K562 (cell line): Measurements from ENCODE around the gene PDLIM4.
A peak's percentile ranks its signal among the peaks of the same experiment; 100 is the strongest.

Experiments
- ATF1 ChIP-seq, 2 experiments: fragments of 450-650 bp in 1 of 2; IDR thresholded peaks; 2 replicates each; pipeline ENCODE4 v1.6.1; 2016; ENCODE audit warnings: missing compliant biosample characterization in 1 of 2, missing genetic modification characterization in 1 of 2
- CHD1 ChIP-seq: fragments of 200-600 bp; sonication (generic); IDR thresholded peaks from one replicate; pipeline ENCODE4 v1.6.1; 2012; ENCODE audit warnings: mild to moderate bottlenecking, moderate library complexity, low read length, inconsistent platforms
- JUN ChIP-seq, 2 experiments: sonication (generic) in 1 of 2; formaldehyde crosslinking in 1 of 2; IDR thresholded peaks; 2 replicates each; pipeline versions ENCODE4 v1.6.1 to v1.8.0; 2012 to 2022; ENCODE audit warnings: borderline replicate concordance in 2 of 2, mild to moderate bottlenecking in 2 of 2, improper control_type of control experiment in 1 of 2, low read depth in 1 of 2, low read length in 1 of 2, missing genetic modification reagents in 1 of 2
- POLR2AphosphoS5 ChIP-seq: IDR thresholded peaks from 2 replicates; pipeline ENCODE4 v1.6.1; 2011; ENCODE audit warnings: mild to moderate bottlenecking, low read depth, low read length, moderate library complexity; ENCODE audit not compliant: control insufficient read depth, insufficient read depth
- RHOXF2B ChIP-seq: fragments of 250-450 bp; sonication (Bioruptor Pico); conservative IDR thresholded peaks from 2 replicates; pipeline ENCODE4 v1.5.1; 2021
- ZBTB8A ChIP-seq: fragments of 450-650 bp; IDR thresholded peaks from 2 replicates; pipeline ENCODE4 v1.6.1; 2018; ENCODE audit warnings: mild to moderate bottlenecking, moderate library complexity; ENCODE audit not compliant: partially characterized antibody
- ZNF184 ChIP-seq: sonication (generic); formaldehyde crosslinking; IDR thresholded peaks from 2 replicates; pipeline ENCODE4 v1.5.0; 2020; ENCODE audit warnings: missing genetic modification reagents
- TF ChIP-seq, protein P1 (sequence below): fragments of 250-450 bp; sonication (Bioruptor Pico); IDR thresholded peaks from 2 replicates; pipeline ENCODE4 v1.4.0; 2020; ENCODE audit warnings: mild to moderate bottlenecking, moderate library complexity
- TF ChIP-seq, protein P2 (sequence below), 3 experiments: IDR thresholded peaks in 2 of 3; conservative IDR thresholded peaks in 1 of 3; 2 replicates each; pipeline ENCODE4 v1.5.1; 2011 to 2012; ENCODE audit warnings: low read length in 3 of 3, mild to moderate bottlenecking in 3 of 3, control low read depth in 2 of 3, improper control_type of control experiment in 1 of 3, inconsistent platforms in 1 of 3, low read depth in 1 of 3, mixed read lengths in 1 of 3, moderate library complexity in 1 of 3; ENCODE audit not compliant: insufficient read depth in 2 of 3

DNA sequence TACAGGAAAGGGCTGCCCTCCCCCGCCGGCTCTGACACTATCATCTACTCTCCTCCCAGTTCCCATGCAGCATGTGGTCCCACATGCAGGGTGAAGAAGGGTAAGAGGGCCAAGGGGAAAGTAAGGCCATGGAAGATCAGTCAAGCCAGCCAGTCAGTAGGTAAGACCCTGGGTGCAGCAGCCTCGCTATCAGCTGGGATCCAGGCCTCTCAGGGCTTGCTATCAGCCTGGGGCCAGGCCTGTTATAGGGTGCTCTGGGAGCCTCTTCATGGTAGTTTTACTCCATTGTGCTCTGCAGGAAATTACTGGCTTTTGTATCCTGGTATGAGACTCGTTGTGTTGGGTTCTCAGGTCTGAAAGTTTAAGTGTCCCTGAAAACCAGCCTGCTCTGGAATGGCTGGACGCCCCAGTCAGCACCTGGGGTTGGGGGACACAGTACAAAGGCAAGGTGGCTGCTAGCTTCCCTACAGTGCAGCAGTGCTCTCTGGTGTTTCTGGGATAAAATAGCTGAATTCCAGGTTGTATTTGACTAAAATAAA is 58.1 kb downstream of the PDLIM4 start:
- TF ChIP-seq ATF1 (CRISPR knock-in tag; IDR thresholded peaks at IDR 0.05) (no peak), ATF1 (tag; IDR thresholded peaks at IDR 0.05) (peak; percentile 58), CHD1 (no peak), ZBTB8A (no peak), JUN (IDR thresholded peaks at IDR 0.05; ENCODE audit: borderline replicate concordance, low read depth, low read length) (no peak), JUN (CRISPR knock-in tag; IDR thresholded peaks at IDR 0.05; ENCODE audit: borderline replicate concordance) (no peak), POLR2AphosphoS5 (peak; percentile 97), RHOXF2B (CRISPR knock-in tag) (no peak), ZNF184 (no peak)
- TF ChIP-seq, protein P1, sequence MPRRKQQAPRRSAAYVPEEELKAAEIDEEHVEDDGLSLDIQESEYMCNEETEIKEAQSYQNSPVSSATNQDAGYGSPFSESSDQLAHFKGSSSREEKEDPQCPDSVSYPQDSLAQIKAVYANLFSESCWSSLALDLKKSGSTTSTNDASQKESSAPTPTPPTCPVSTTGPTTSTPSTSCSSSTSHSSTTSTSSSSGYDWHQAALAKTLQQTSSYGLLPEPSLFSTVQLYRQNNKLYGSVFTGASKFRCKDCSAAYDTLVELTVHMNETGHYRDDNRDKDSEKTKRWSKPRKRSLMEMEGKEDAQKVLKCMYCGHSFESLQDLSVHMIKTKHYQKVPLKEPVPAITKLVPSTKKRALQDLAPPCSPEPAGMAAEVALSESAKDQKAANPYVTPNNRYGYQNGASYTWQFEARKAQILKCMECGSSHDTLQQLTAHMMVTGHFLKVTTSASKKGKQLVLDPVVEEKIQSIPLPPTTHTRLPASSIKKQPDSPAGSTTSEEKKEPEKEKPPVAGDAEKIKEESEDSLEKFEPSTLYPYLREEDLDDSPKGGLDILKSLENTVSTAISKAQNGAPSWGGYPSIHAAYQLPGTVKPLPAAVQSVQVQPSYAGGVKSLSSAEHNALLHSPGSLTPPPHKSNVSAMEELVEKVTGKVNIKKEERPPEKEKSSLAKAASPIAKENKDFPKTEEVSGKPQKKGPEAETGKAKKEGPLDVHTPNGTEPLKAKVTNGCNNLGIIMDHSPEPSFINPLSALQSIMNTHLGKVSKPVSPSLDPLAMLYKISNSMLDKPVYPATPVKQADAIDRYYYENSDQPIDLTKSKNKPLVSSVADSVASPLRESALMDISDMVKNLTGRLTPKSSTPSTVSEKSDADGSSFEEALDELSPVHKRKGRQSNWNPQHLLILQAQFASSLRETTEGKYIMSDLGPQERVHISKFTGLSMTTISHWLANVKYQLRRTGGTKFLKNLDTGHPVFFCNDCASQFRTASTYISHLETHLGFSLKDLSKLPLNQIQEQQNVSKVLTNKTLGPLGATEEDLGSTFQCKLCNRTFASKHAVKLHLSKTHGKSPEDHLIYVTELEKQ (CRISPR knock-in tag) = no peak
- TF ChIP-seq, protein P2, sequence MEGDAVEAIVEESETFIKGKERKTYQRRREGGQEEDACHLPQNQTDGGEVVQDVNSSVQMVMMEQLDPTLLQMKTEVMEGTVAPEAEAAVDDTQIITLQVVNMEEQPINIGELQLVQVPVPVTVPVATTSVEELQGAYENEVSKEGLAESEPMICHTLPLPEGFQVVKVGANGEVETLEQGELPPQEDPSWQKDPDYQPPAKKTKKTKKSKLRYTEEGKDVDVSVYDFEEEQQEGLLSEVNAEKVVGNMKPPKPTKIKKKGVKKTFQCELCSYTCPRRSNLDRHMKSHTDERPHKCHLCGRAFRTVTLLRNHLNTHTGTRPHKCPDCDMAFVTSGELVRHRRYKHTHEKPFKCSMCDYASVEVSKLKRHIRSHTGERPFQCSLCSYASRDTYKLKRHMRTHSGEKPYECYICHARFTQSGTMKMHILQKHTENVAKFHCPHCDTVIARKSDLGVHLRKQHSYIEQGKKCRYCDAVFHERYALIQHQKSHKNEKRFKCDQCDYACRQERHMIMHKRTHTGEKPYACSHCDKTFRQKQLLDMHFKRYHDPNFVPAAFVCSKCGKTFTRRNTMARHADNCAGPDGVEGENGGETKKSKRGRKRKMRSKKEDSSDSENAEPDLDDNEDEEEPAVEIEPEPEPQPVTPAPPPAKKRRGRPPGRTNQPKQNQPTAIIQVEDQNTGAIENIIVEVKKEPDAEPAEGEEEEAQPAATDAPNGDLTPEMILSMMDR (IDR thresholded peaks at IDR 0.05 in 2 of 3, conservative IDR thresholded peaks at IDR 0.05 in 1 of 3; ENCODE audit: insufficient read depth in 2 of 3, low read depth in 1 of 3, low read length in 3 of 3) = peak; percentile 54 to 79 (median 69)
